ENCODE data around the gene F3. TPM values are rescaled to one million over a fixed set of nuclear protein-coding genes. Genes with fewer than 3 reads are reported as not detected.

F3 gene
- total RNA-seq, 3 donors from 2014 or later, result 0.45 to 0.60 (median 0.53) TPM

- DNase-seq (no peak), ATAC-seq (no peak)
- no peaks in the 10 kb centered on the region for H3K9me3 Mint-ChIP-seq
- H3K4me1 Mint-ChIP-seq (ENCODE audit: low read depth), result no peaks in the 10 kb centered on the region
- no peaks in the 10 kb centered on the region for H3K36me3 Mint-ChIP-seq (ENCODE audit: insufficient read depth)
- no peaks in the 10 kb centered on the region for H3K27me3 Mint-ChIP-seq (ENCODE audit: low read depth)
- H3K4me3 Mint-ChIP-seq, result no peak overlapping the region
Measured at GRCh38 chr1:94527447-94528031, 14.0 kb downstream of the F3 start.

- no peaks in the 10 kb centered on the region for H3K9me3 Mint-ChIP-seq
- no peaks in the 10 kb centered on the region for H3K4me1 Mint-ChIP-seq (ENCODE audit: low read depth)
Measured at GRCh38 chr1:94526152-94526980, 15.2 kb downstream of the F3 start.

GRCh38 chr1:94524531-94524930, 17.0 kb downstream of the F3 start:
- ATAC-seq (no peak), DNase-seq (no peak)
- Mint-ChIP-seq H3K9me3 (no peaks in the 10 kb centered on the region), H3K4me3 (no peak overlapping the region), H3K4me1 (ENCODE audit: low read depth) (no peaks in the 10 kb centered on the region), H3K36me3 (ENCODE audit: insufficient read depth) (no peaks in the 10 kb centered on the region), H3K27me3 (ENCODE audit: low read depth) (no peaks in the 10 kb centered on the region)

More at GRCh38 chr1:94526152-94526980, 15.2 kb downstream of the F3 start:
- DNase-seq, result no peak
- H3K4me3 Mint-ChIP-seq, result no peak overlapping the region
- no peaks in the 10 kb centered on the region for H3K36me3 Mint-ChIP-seq (ENCODE audit: insufficient read depth)
- ATAC-seq, result no peak
- no peaks in the 10 kb centered on the region for H3K27me3 Mint-ChIP-seq (ENCODE audit: low read depth)

- DNase-seq, result no peak
Measured at GRCh38 chr1:94522304-94522703, 19.3 kb downstream of the F3 start.

GRCh38 chr1:94519351-94519750, 22.2 kb downstream of the F3 start:
- no peaks in the 10 kb centered on the region for H3K9me3 Mint-ChIP-seq
- no peaks in the 10 kb centered on the region for H3K4me1 Mint-ChIP-seq (ENCODE audit: low read depth)
- no peak overlapping the region for H3K4me3 Mint-ChIP-seq
- DNase-seq (no peak), ATAC-seq (no peak)
- peaks cover 11% of the 10 kb centered on the region for H3K36me3 Mint-ChIP-seq (ENCODE audit: insufficient read depth)
- no peaks in the 10 kb centered on the region for H3K27me3 Mint-ChIP-seq (ENCODE audit: low read depth)

More at GRCh38 chr1:94522304-94522703, 19.3 kb downstream of the F3 start:
- ATAC-seq, result no peak
- Mint-ChIP-seq H3K27me3 (ENCODE audit: low read depth) (no peaks in the 10 kb centered on the region), H3K9me3 (no peaks in the 10 kb centered on the region), H3K4me1 (ENCODE audit: low read depth) (no peaks in the 10 kb centered on the region), H3K36me3 (ENCODE audit: insufficient read depth) (peaks cover 3% of the 10 kb centered on the region), H3K4me3 (no peak overlapping the region)

GRCh38 chr1:94515296-94515947, 26.1 kb downstream of the F3 start:
- DNase-seq, result no peak
- Mint-ChIP-seq H3K36me3 (ENCODE audit: insufficient read depth) (peaks cover 18% of the 10 kb centered on the region), H3K9me3 (no peaks in the 10 kb centered on the region), H3K4me3 (no peak overlapping the region), H3K4me1 (ENCODE audit: low read depth) (no peaks in the 10 kb centered on the region), H3K27me3 (ENCODE audit: low read depth) (no peaks in the 10 kb centered on the region)
- no peak for ATAC-seq

GRCh38 chr1:94514095-94514727, 27.3 kb downstream of the F3 start:
- no peaks in the 10 kb centered on the region for H3K4me1 Mint-ChIP-seq (ENCODE audit: low read depth)
- H3K9me3 Mint-ChIP-seq, result no peaks in the 10 kb centered on the region
- no peak for DNase-seq
- no peaks in the 10 kb centered on the region for H3K27me3 Mint-ChIP-seq (ENCODE audit: low read depth)
- H3K36me3 Mint-ChIP-seq (ENCODE audit: insufficient read depth), result peaks cover 25% of the 10 kb centered on the region
- no peak overlapping the region for H3K4me3 Mint-ChIP-seq
- no peak for ATAC-seq

GRCh38 chr1:94512816-94513215, 28.7 kb downstream of the F3 start:
- Mint-ChIP-seq H3K36me3 (ENCODE audit: insufficient read depth) (peaks cover 30% of the 10 kb centered on the region), H3K27me3 (ENCODE audit: low read depth) (no peaks in the 10 kb centered on the region), H3K4me3 (no peak overlapping the region), H3K9me3 (no peaks in the 10 kb centered on the region), H3K4me1 (ENCODE audit: low read depth) (no peaks in the 10 kb centered on the region)
- DNase-seq (no peak), ATAC-seq (no peak)

GRCh38 chr1:94504601-94505000, 37.0 kb downstream of the F3 start:
- peaks cover 51% of the 10 kb centered on the region for H3K36me3 Mint-ChIP-seq (ENCODE audit: insufficient read depth)
- H3K27me3 Mint-ChIP-seq (ENCODE audit: low read depth), result no peaks in the 10 kb centered on the region
- no peak for ATAC-seq
- H3K4me1 Mint-ChIP-seq (ENCODE audit: low read depth), result no peaks in the 10 kb centered on the region
- DNase-seq, result no peak
- no peak overlapping the region for H3K4me3 Mint-ChIP-seq
- H3K9me3 Mint-ChIP-seq, result no peaks in the 10 kb centered on the region

- no peak overlapping the region for H3K4me3 Mint-ChIP-seq
- H3K36me3 Mint-ChIP-seq (ENCODE audit: insufficient read depth), result peaks cover 53% of the 10 kb centered on the region
- no peaks in the 10 kb centered on the region for H3K9me3 Mint-ChIP-seq
- DNase-seq (no peak), ATAC-seq (no peak)
- H3K27me3 Mint-ChIP-seq (ENCODE audit: low read depth), result no peaks in the 10 kb centered on the region
- no peaks in the 10 kb centered on the region for H3K4me1 Mint-ChIP-seq (ENCODE audit: low read depth)
Measured at GRCh38 chr1:94503153-94503552, 38.4 kb downstream of the F3 start.

- Mint-ChIP-seq H3K4me1 (ENCODE audit: low read depth) (no peaks in the 10 kb centered on the region), H3K4me3 (no peak overlapping the region), H3K27me3 (ENCODE audit: low read depth) (no peaks in the 10 kb centered on the region), H3K9me3 (no peaks in the 10 kb centered on the region), H3K36me3 (ENCODE audit: insufficient read depth) (peaks cover 56% of the 10 kb centered on the region)
- ATAC-seq (no peak), DNase-seq (no peak)
Measured at GRCh38 chr1:94501935-94502334, 39.6 kb downstream of the F3 start.

GRCh38 chr1:94501426-94501825, 40.1 kb downstream of the F3 start:
- no peak for ATAC-seq
- H3K27me3 Mint-ChIP-seq (ENCODE audit: low read depth), result no peaks in the 10 kb centered on the region
- no peak overlapping the region for H3K4me3 Mint-ChIP-seq
- H3K4me1 Mint-ChIP-seq (ENCODE audit: low read depth), result no peaks in the 10 kb centered on the region
- H3K36me3 Mint-ChIP-seq (ENCODE audit: insufficient read depth), result peaks cover 55% of the 10 kb centered on the region
- no peak for DNase-seq
- no peaks in the 10 kb centered on the region for H3K9me3 Mint-ChIP-seq

- Mint-ChIP-seq H3K4me3 (no peak overlapping the region), H3K36me3 (ENCODE audit: insufficient read depth) (peaks cover 40% of the 10 kb centered on the region), H3K27me3 (ENCODE audit: low read depth) (no peaks in the 10 kb centered on the region), H3K9me3 (no peaks in the 10 kb centered on the region), H3K4me1 (ENCODE audit: low read depth) (no peaks in the 10 kb centered on the region)
- DNase-seq (no peak), ATAC-seq (no peak)
Measured at GRCh38 chr1:94496076-94496755, 45.3 kb downstream of the F3 start.

- Mint-ChIP-seq H3K27me3 (ENCODE audit: low read depth) (no peaks in the 10 kb centered on the region), H3K4me1 (ENCODE audit: low read depth) (peaks cover 3% of the 10 kb centered on the region), H3K36me3 (ENCODE audit: insufficient read depth) (peaks cover 45% of the 10 kb centered on the region), H3K9me3 (no peaks in the 10 kb centered on the region), H3K4me3 (no peak overlapping the region)
- ATAC-seq (no peak), DNase-seq (no peak)
Measured at GRCh38 chr1:94490556-94490955, 51.0 kb downstream of the F3 start.
